NT2/D1 (cell line): ENCODE measurements around the gene WDR12.

Experiments
- DNase-seq: peaks from one replicate; pipeline ENCODE4 v3.0.0-alpha.2; 2011; ENCODE audit warnings: low read depth, low spot score
- H3K27me3 ChIP-seq: 2 replicates; pipeline ENCODE4 v1.6.0; 2011; ENCODE audit warnings: mild to moderate bottlenecking; ENCODE audit not compliant: insufficient read length, insufficient read depth
- H3K36me3 ChIP-seq: 2 replicates; pipeline ENCODE4 v1.6.1; 2011; ENCODE audit warnings: mild to moderate bottlenecking, low read length, mixed read lengths; ENCODE audit not compliant: insufficient read depth, insufficient read length
- H3K4me1 ChIP-seq: 2 replicates; pipeline ENCODE4 v1.5.1; 2011; ENCODE audit not compliant: insufficient read depth, insufficient read length
- H3K4me3 ChIP-seq: 2 replicates; pipeline ENCODE4 v1.5.1; 2011; ENCODE audit warnings: low read depth; ENCODE audit not compliant: insufficient read length
- H3K9ac ChIP-seq: 2 replicates; pipeline ENCODE4 v1.6.0; 2011; ENCODE audit warnings: low read depth; ENCODE audit not compliant: insufficient read length
- H3K9me3 ChIP-seq: 2 replicates; pipeline ENCODE4 v1.5.1; 2011; ENCODE audit warnings: mild to moderate bottlenecking, low read length; ENCODE audit not compliant: insufficient read depth
- SUZ12 ChIP-seq: IDR thresholded peaks from 2 replicates; pipeline ENCODE4 v1.6.1; 2011; ENCODE audit not compliant: insufficient read length, insufficient read depth; ENCODE audit errors: extremely low read depth
- YY1 ChIP-seq: IDR thresholded peaks from 2 replicates; pipeline ENCODE4 v1.6.1; 2011; ENCODE audit not compliant: insufficient read length, insufficient read depth
- ZNF274 ChIP-seq: IDR thresholded peaks from 2 replicates; pipeline ENCODE4 v1.6.1; 2011; ENCODE audit warnings: mild to moderate bottlenecking, low read depth, low read length

WDR12 gene

GRCh38 chr2:202824901-202825300 is 86.6 kb downstream of the WDR12 start:
- no peak overlapping the region for H3K4me3 ChIP-seq
- TF ChIP-seq YY1 (no peak), SUZ12 (no peak), ZNF274 (no peak)
- no peaks in the 10 kb centered on the region for H3K4me1 ChIP-seq
- no peaks in the 10 kb centered on the region for H3K27me3 ChIP-seq
- H3K36me3 ChIP-seq, result no peaks in the 10 kb centered on the region
- no peaks in the 10 kb centered on the region for H3K9me3 ChIP-seq
- no peak for DNase-seq
- no peak overlapping the region for H3K9ac ChIP-seq
